ENCODE results near the gene SIRT5.
A peak's percentile ranks its signal among the peaks of the same experiment; 100 is the strongest.

SIRT5 gene

GRCh38 chr6:13589801-13590200 lies 15.4 kb downstream of the SIRT5 start:
- no peak for DNase-seq (ENCODE audit: low spot score)

DNA sequence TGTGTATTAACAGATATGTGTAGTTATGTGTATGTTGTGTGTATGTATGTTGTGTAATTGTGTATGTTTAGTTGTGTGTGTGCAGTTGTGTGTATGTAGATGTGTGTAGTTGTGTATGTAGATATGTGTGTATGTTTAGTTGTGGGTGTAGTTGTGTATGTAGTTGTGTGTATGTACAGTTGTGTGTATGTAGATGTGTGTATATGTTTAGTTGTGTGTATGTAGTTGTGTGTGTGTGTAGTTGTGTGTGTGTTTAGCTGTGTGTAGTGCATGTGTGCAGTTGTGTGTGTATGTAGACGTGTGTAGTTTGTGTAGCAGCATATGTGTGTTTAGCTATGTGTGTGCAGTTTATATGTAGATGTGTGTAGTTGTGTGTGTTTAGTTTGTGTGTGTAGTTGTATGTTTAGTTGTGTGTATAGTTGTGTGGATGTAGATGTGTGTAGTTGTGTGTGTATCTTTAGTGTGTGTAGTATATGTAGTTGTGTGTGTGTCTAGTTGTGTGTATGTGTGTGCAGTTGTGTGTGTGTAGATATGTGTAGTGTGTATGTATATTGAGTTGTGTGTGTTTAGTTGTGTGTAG lies 16.3 kb downstream of the SIRT5 start:
- DNase-seq (ENCODE audit: low spot score), result no peak

DNA sequence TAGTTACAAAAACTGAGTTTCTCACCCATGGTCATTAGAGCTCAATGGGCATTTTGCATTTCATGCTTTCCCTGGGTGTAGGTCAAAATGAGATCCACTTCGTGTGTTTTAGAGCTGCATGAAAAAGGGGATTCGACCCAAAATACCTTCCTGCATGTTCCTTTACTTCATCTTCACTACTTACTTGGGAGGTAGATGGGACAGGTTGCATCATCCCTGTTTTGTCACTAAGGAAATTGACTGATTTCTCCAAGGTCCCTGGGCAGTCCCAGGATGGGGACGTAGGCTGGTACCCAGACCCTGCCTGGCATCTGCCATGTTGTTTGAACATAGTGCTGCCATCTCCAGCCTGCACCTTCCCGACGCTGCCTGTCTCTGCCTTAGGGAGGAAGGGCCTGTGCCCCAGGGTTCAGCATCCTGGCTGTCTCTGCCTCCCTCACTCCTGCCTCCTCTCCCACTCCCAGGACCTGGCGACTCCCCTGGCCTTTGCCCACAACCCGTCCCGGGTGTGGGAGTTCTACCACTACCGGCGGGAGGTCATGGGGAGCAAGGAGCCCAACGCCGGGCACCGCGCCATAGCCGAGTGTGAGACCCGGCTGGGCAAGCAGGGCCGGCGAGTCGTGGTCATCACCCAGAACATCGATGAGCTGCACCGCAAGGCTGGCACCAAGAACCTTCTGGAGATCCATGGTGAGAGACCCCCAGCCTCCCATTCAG lies 17.0 kb downstream of the SIRT5 start:
- DNase-seq (ENCODE audit: low spot score), result no peak

GRCh38 chr6:13593103-13593502 lies 18.7 kb downstream of the SIRT5 start:
- peak; percentile 37 for DNase-seq (ENCODE audit: low spot score)

GRCh38 chr6:13593720-13594119 lies 19.3 kb downstream of the SIRT5 start:
- DNase-seq (ENCODE audit: low spot score), result no peak

DNA sequence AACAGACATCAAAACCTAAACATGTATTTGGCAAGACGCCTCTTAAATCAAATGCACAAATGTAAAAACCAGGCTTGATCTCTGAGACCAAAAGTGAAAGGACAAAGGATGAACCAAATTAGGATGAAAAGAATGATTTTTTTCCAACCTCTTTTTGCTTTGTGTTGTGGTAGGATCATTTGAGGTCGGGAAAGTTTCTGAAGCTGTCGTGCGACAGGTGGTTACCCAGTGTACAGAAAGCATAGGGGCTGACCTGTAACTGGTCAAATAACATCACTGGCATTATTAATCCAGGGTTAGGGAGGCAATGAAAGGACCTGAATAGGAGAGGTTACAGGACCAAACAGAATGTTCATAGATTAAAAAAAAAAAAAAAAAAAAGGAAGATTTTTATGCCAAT lies 22.7 kb downstream of the SIRT5 start:
- no peak for DNase-seq (ENCODE audit: low spot score)

- DNase-seq (ENCODE audit: low spot score), result no peak
Measured at GRCh38 chr6:13600036-13600435, 25.6 kb downstream of the SIRT5 start.

DNA sequence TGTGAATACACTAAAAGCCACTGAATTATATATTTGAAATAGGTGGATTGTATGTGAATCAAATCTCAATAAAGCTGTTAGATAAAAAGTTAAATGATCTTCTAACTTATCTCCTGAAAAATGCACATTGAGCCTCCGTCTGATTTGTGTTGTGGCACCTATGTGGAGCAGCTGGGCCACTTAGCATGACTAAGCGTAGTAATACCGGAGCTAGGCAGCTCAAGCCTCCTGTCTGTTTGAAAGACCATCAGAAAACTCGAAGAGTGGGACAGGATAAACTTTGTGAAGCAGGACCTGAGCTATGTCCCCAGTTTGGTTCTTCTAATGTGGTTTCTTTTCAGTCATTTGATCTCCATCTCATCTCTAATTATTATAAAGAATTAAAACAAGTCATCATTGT lies 29.7 kb downstream of the SIRT5 start:
- no peak for DNase-seq (ENCODE audit: low spot score)

DNA sequence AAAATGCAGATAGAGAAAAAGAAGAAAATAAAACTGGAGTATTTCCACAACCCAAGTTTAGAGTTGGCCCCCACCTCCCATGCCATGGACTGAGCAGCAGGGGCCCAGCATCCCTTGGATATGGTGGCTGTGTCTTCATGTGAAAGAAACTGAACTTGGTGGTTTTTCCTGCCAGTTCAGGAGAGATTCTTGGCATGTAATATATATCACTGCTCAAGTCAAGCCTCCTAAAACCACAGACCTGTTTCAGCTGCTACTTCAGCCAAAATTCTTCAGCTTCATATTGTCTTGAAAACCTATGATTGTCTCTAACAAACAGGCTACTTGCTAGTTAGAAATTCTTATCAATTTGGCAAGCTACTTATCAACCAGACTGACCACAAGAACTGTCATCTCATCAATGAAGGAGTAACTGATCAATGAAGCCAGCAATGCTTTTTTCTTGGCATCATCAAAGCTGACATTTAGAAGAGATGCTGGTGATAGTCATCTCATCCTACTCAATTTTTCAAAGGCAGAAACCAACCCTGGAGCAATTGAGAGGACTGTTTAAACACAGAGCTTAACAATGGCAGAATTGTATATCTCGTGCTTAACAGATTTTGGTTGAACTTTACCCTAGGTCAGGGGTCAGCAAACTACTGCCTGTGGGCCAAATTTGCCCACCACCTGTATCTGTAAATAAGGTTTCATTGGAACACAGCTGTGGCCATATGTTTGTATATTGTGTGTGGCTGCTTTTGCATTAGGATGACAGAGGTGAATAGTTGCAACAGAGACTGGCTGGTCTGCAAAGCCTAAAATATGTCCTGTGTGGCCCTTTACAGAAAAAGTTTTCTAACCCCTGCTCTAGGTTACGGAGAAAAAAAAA lies 30.4 kb downstream of the SIRT5 start:
- DNase-seq (ENCODE audit: low spot score), result no peak

- DNase-seq (ENCODE audit: low spot score), result no peak
Measured at GRCh38 chr6:13605634-13606033, 31.2 kb downstream of the SIRT5 start.

GRCh38 chr6:13611715-13612114 lies 37.3 kb downstream of the SIRT5 start:
- no peak for DNase-seq (ENCODE audit: low spot score)

DNA sequence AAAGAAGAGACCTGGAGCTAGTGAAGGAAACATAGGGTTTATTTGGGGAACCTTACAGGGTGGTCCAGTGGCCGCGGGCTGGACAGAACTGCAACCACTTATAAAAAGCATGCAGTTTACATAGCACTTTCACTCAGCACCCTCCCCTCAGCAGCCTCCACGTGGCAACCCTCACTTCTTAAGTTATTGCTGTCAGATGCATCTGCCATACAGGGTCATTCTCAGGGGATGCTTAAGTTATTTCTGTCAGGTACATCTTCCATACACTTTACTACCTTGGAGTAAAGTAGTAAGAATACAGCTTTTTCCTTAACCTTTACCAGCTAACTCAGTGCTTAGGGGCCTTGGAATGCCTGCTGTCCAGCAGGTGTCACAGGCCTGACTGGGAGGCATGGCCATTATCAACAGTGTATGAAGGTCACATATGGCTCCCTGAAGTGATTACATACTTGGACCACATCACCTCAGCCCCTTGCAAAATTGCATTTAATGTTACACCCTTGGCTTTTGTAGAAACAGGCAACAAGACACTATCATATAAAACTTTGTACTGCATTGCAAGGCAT lies 38.7 kb downstream of the SIRT5 start:
- no peak for DNase-seq (ENCODE audit: low spot score)

GRCh38 chr6:13614126-13614925 lies 39.9 kb downstream of the SIRT5 start:
- DNase-seq (ENCODE audit: low spot score), result no peak

DNA sequence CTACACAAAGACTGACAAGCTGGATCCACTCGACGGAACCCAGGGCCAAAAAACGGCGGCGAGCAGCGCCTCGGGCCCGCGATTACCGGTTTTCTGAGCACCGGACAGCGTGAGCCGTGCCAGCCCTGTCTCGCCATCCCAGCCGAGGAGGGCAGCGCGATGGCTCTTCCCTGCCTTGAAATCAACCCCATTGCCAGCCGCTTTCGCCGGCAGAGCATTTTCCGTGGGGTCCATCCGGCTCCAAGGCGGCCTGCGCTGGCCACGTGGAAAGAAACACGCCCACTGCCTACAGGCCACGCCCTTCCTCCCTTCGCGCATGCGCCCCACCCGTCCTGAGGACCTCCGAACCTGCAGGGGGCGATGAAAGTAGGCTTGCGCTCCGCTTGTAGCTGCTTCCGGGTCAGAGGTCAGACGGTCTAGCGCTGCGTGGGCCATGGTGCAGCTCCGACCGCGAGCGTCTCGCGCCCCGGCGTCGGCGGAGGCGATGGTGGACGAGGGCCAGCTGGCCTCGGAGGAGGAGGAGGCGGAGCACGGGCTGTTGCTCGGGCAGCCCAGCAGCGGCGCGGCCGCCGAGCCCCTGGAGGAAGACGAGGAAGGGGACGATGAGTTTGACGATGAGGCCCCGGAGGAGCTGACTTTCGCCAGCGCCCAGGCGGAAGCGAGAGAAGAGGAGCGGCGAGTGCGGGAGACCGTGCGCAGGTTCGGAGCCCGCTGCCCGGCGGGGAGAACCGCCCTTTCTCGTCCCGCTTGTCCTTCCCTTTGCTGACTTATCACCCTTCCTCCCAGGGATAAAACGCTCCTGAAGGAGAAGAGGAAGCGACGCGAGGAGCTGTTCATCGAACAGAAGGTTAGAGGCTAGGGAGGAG lies 40.8 kb downstream of the SIRT5 start, which contains the start of gene NOL7:
TSS of gene NOL7 (plus strand) at position 410 of the 866 bp plus-strand sequence. CDS start at position 434, 24 bp downstream.
- peak; percentile 98 for DNase-seq (ENCODE audit: low spot score)

- peak; percentile 39 for DNase-seq (ENCODE audit: low spot score)
Measured at GRCh38 chr6:13615792-13616120, 41.4 kb downstream of the SIRT5 start.

GRCh38 chr6:13617066-13617465 lies 42.7 kb downstream of the SIRT5 start:
- no peak for DNase-seq (ENCODE audit: low spot score)

DNA sequence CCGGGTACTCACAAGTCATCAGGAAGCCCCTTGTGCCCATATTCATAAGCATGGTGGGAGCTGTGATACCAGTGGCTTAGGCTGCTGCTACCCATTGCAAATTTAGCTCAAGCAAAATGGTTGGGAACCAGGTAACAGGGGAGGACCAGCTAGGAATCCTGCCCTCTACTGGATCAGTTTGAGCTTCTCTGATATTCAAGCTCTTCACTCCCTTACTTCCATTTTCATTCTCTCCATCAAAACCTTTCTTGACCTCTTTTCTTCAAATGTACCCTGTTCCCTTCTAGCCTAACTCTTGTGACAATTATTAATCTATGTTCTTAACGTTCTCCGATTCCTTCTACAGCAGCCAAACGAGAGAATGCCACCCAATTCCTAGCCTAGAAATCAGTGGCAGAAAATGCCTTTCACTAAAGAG lies 50.5 kb downstream of the SIRT5 start:
- DNase-seq (ENCODE audit: low spot score), result peak; percentile 33

DNA sequence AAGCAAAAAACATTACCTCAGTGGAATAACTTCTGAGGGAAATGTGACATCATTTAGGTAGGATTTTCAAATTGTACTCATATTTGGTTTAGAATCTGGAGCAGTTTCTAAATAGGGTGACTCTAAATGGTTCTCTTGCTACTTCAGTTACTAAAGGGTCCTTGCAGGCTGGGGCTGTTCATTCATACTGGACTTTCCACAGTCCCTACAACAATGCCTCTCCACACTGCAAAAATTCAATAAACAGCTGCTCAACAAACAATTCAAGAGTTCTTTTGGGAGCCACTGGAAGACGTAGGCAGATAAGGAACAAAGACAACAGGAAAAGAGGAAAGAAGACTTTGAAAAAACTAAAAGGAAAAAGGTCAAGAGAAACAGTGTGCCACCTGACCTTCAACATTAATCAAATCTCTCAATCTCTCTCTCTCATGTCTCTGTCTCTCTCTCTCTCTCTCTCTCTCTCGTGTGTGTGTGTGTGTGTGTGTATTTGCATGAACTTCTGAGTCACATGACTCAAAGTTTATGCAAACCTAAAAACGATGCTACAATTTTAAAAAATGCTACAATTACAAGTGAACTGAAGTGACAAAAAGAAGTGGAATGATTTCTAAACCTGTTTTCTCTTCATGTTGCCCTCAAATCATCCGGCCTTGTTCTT lies 55.2 kb downstream of the SIRT5 start:
- DNase-seq (ENCODE audit: low spot score), result no peak

GRCh38 chr6:13630499-13630898 lies 56.1 kb downstream of the SIRT5 start:
- no peak for DNase-seq (ENCODE audit: low spot score)

GRCh38 chr6:13633343-13633742 lies 58.9 kb downstream of the SIRT5 start:
- DNase-seq (ENCODE audit: low spot score), result no peak

Data from activated CD4-positive, alpha-beta T cell treated with anti-CD3 and anti-CD28 coated beads, Interleukin-2, Interleukin-4, amounts not matched to agents 100 ng/mL and 50 ng/mL, durations not matched to agents 16 hours and 8 hours (primary cell).